SK-N-SH treated with all-trans-retinoic acid at 6 μM for 48 hours (cell line): ENCODE data around the gene MS4A10.

Experiments
- SNAI2 ChIP-seq: fragments of 250-450 bp; sonication (Bioruptor Pico); IDR thresholded peaks from 2 replicates; pipeline ENCODE4 v1.5.0; 2020; ENCODE audit warnings: mild to moderate bottlenecking, moderate library complexity
- TOX ChIP-seq: fragments of 250-450 bp; sonication (Bioruptor Pico); IDR thresholded peaks from 2 replicates; pipeline ENCODE4 v1.8.0; 2021; ENCODE audit warnings: mild to moderate bottlenecking, moderate library complexity, borderline replicate concordance
- ZC3H10 ChIP-seq: fragments of 250-450 bp; sonication (Bioruptor Pico); IDR thresholded peaks from 2 replicates; pipeline ENCODE4 v1.5.1; 2021; ENCODE audit warnings: mild to moderate bottlenecking, moderate library complexity
- ZFP30 ChIP-seq: fragments of 450-650 bp; formaldehyde crosslinking; IDR thresholded peaks from 2 replicates; pipeline ENCODE4 v1.5.0; 2022; ENCODE audit warnings: mild to moderate bottlenecking, moderate library complexity
- ZNF70 ChIP-seq: fragments of 450-650 bp; formaldehyde crosslinking; IDR thresholded peaks from 2 replicates; pipeline ENCODE4 v1.5.0; 2020; ENCODE audit warnings: mild to moderate bottlenecking, moderate library complexity
- ZNF8 ChIP-seq: fragments of 450-650 bp; formaldehyde crosslinking; IDR thresholded peaks from 2 replicates; pipeline ENCODE4 v1.5.0; 2020; ENCODE audit warnings: mild to moderate bottlenecking, moderate library complexity
- TF ChIP-seq, protein P1 (sequence below): fragments of 250-450 bp; sonication (Bioruptor Pico); IDR thresholded peaks from 2 replicates; pipeline ENCODE4 v1.8.0; 2020; ENCODE audit warnings: mild to moderate bottlenecking, moderate library complexity, borderline replicate concordance

GRCh38 chr11:60818057-60818456 lies 32.9 kb downstream of the MS4A10 start:
- TF ChIP-seq, protein P1, sequence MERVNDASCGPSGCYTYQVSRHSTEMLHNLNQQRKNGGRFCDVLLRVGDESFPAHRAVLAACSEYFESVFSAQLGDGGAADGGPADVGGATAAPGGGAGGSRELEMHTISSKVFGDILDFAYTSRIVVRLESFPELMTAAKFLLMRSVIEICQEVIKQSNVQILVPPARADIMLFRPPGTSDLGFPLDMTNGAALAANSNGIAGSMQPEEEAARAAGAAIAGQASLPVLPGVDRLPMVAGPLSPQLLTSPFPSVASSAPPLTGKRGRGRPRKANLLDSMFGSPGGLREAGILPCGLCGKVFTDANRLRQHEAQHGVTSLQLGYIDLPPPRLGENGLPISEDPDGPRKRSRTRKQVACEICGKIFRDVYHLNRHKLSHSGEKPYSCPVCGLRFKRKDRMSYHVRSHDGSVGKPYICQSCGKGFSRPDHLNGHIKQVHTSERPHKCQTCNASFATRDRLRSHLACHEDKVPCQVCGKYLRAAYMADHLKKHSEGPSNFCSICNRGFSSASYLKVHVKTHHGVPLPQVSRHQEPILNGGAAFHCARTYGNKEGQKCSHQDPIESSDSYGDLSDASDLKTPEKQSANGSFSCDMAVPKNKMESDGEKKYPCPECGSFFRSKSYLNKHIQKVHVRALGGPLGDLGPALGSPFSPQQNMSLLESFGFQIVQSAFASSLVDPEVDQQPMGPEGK (CRISPR knock-in tag), result no peak
- no peak for TF ChIP-seq ZFP30
- TF ChIP-seq ZNF70 (CRISPR knock-in tag), result no peak
- TF ChIP-seq TOX (CRISPR knock-in tag), result no peak
- no peak for TF ChIP-seq SNAI2 (CRISPR knock-in tag)
- TF ChIP-seq ZC3H10 (CRISPR knock-in tag), result no peak
- TF ChIP-seq ZNF8 (CRISPR knock-in tag), result no peak
